DOHH2 (cell line): Measurements from ENCODE around the gene HEXA.
"Not testable (repeated sequence)": the region's sequence is repeated elsewhere in the genome, so short reads cannot be mapped to it uniquely, and the experiment has no call there.

Experiments
- H3F3A ChIP-seq: fragments of 200-600 bp; sonication (generic), shearing (Covaris generic); 2 replicates; pipeline ENCODE4 v1.6.0; 2016; ENCODE audit warnings: antibody characterized with exemption, mild to moderate bottlenecking; ENCODE audit not compliant: control insufficient read depth, insufficient read depth
- H3K27ac ChIP-seq: fragments of 200-600 bp; sonication (generic); 2 replicates; pipeline ENCODE4 v1.5.1; 2014; ENCODE audit warnings: low read depth, mild to moderate bottlenecking, low read length, moderate library complexity
- H3K27me3 ChIP-seq: fragments of 200-600 bp; sonication (generic); 2 replicates; pipeline ENCODE4 v1.6.1; 2014; ENCODE audit warnings: mild to moderate bottlenecking, low read length, mixed read lengths; ENCODE audit not compliant: control insufficient read depth
- H3K36me3 ChIP-seq: fragments of 200-600 bp; sonication (generic); 2 replicates; pipeline ENCODE4 v1.6.1; 2014; ENCODE audit warnings: mild to moderate bottlenecking, low read length, moderate library complexity, mixed read lengths; ENCODE audit not compliant: control insufficient read depth
- H3K4me1 ChIP-seq: fragments of 200-600 bp; sonication (generic); 2 replicates; pipeline ENCODE4 v1.6.1; 2014; ENCODE audit warnings: mild to moderate bottlenecking, low read length, mixed read lengths; ENCODE audit not compliant: control insufficient read depth
- H3K4me2 ChIP-seq: fragments of 200-600 bp; sonication (generic); 2 replicates; pipeline ENCODE4 v1.6.0; 2014; ENCODE audit warnings: mild to moderate bottlenecking, low read length, moderate library complexity
- H3K4me3 ChIP-seq: fragments of 200-600 bp; sonication (generic); 2 replicates; pipeline ENCODE4 v1.5.1; 2014; ENCODE audit warnings: mild to moderate bottlenecking, low read length, mixed read lengths
- H3K79me2 ChIP-seq: fragments of 200-600 bp; sonication (generic); 2 replicates; pipeline ENCODE4 v1.6.1; 2014; ENCODE audit warnings: mild to moderate bottlenecking, low read length, mixed read lengths; ENCODE audit not compliant: control insufficient read depth
- H3K9me2 ChIP-seq: fragments of 200-600 bp; sonication (generic); replicated peaks from 2 replicates; pipeline ENCODE4 v1.6.1; 2014; ENCODE audit warnings: mild to moderate bottlenecking, low read length, mixed read lengths; ENCODE audit not compliant: control insufficient read depth
- H3K9me3 ChIP-seq: fragments of 200-600 bp; sonication (generic); 2 replicates; pipeline ENCODE4 v1.6.1; 2014; ENCODE audit warnings: antibody characterized with exemption, low read length, mixed read lengths; ENCODE audit not compliant: control insufficient read depth, insufficient read depth
- H4K20me1 ChIP-seq: fragments of 200-600 bp; sonication (generic); 2 replicates; pipeline ENCODE4 v1.6.0; 2014; ENCODE audit warnings: low read depth, mild to moderate bottlenecking, antibody characterized with exemption, low read length, moderate library complexity; ENCODE audit not compliant: control insufficient read depth, insufficient read depth
- EZH2phosphoT487 ChIP-seq: fragments of 200-600 bp; sonication (generic); IDR thresholded peaks from 2 replicates; pipeline ENCODE4 v1.6.1; 2017; ENCODE audit warnings: borderline replicate concordance, mild to moderate bottlenecking, antibody characterized with exemption, low read length, moderate library complexity, mixed read lengths
- TF ChIP-seq, protein P1 (sequence below): fragments of 200-600 bp; sonication (generic); IDR thresholded peaks from one replicate; pipeline ENCODE4 v1.5.1; 2014; ENCODE audit warnings: antibody characterized with exemption, mild to moderate bottlenecking, low read depth, low read length; ENCODE audit not compliant: poor library complexity, severe bottlenecking

HEXA gene

DNA sequence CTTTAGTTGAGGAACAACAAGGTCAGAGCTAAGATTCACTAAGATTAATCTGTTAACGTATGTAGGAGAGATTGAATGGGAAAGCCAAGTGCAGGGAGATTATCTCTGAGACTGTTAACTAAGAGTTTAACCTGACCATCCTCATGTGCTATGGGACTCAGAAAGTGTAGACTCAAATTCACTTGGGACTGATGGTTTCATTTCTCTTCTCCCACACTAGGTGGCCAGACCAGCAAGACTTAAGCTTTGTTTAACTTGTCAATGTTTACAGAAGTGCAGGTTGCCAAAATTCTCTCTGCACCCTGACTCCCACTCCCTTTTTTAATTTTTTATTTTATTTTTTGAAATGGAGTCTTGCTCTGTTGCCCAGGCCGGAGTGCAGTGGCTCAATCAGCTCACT is 6.3 kb upstream of the HEXA start:
- Histone ChIP-seq H3K79me2 (no peaks in the 10 kb centered on the region), H4K20me1 (no peaks in the 10 kb centered on the region), H3K9me2 (no peaks in the 10 kb centered on the region), H3K4me3 (no peak overlapping the region), H3K27me3 (peaks cover 7% of the 10 kb centered on the region; the same call in 1 of the 2 replicates), H3K27ac (no peak overlapping the region), H3K4me2 (no peak overlapping the region), H3K9me3 (no peaks in the 10 kb centered on the region), H3K36me3 (no peaks in the 10 kb centered on the region), H3F3A (0 out of 2 replicates have a peak, but pooled peaks cover 5% of the 10 kb centered on the region), H3K4me1 (no peaks in the 10 kb centered on the region; the same call in 1 of the 2 replicates)
- TF ChIP-seq, protein P1, sequence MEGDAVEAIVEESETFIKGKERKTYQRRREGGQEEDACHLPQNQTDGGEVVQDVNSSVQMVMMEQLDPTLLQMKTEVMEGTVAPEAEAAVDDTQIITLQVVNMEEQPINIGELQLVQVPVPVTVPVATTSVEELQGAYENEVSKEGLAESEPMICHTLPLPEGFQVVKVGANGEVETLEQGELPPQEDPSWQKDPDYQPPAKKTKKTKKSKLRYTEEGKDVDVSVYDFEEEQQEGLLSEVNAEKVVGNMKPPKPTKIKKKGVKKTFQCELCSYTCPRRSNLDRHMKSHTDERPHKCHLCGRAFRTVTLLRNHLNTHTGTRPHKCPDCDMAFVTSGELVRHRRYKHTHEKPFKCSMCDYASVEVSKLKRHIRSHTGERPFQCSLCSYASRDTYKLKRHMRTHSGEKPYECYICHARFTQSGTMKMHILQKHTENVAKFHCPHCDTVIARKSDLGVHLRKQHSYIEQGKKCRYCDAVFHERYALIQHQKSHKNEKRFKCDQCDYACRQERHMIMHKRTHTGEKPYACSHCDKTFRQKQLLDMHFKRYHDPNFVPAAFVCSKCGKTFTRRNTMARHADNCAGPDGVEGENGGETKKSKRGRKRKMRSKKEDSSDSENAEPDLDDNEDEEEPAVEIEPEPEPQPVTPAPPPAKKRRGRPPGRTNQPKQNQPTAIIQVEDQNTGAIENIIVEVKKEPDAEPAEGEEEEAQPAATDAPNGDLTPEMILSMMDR: no peak
- no peak for TF ChIP-seq EZH2phosphoT487

GRCh38 chr15:72380743-72381142 is 4.9 kb upstream of the HEXA start:
- Histone ChIP-seq H3K9me3 (no peaks in the 10 kb centered on the region), H3K36me3 (no peaks in the 10 kb centered on the region), H3K9me2 (no peaks in the 10 kb centered on the region), H3K4me3 (no peak overlapping the region), H4K20me1 (no peaks in the 10 kb centered on the region), H3F3A (peaks cover 5% of the 10 kb centered on the region; the same call in 1 of the 2 replicates), H3K79me2 (peaks cover under 1% of the 10 kb centered on the region), H3K4me2 (no peak overlapping the region), H3K4me1 (peaks cover 5% of the 10 kb centered on the region), H3K27ac (no peak overlapping the region), H3K27me3 (peaks cover 7% of the 10 kb centered on the region; the same call in 1 of the 2 replicates)
- TF ChIP-seq, protein P1: no peak
- TF ChIP-seq EZH2phosphoT487: no peak

- Histone ChIP-seq H3K79me2 (peaks cover 8% of the 10 kb centered on the region), H3K36me3 (no peaks in the 10 kb centered on the region), H3F3A (peaks cover 5% of the 10 kb centered on the region; the same call in 1 of the 2 replicates), H3K9me2 (no peaks in the 10 kb centered on the region), H3K9me3 (no peaks in the 10 kb centered on the region), H3K4me3 (no peak overlapping the region), H3K27me3 (peaks cover 7% of the 10 kb centered on the region; the same call in 1 of the 2 replicates), H4K20me1 (no peaks in the 10 kb centered on the region), H3K4me1 (peaks cover 8% of the 10 kb centered on the region), H3K4me2 (no peak overlapping the region), H3K27ac (no peak overlapping the region)
- no peak for TF ChIP-seq EZH2phosphoT487
- TF ChIP-seq, protein P1: no peak
Measured at GRCh38 chr15:72379856-72380430, 4.1 kb upstream of the HEXA start.

- H4K20me1 ChIP-seq, H3F3A ChIP-seq, H3K4me3 ChIP-seq, H3K36me3 ChIP-seq, H3K27me3 ChIP-seq, H3K27ac ChIP-seq, H3K4me2 ChIP-seq, H3K9me2 ChIP-seq, H3K9me3 ChIP-seq: not testable (repeated sequence)
- peaks cover 17% of the 10 kb centered on the region for H3K79me2 ChIP-seq
- peaks cover 14% of the 10 kb centered on the region for H3K4me1 ChIP-seq
Measured at GRCh38 chr15:72379106-72379505, 3.3 kb upstream of the HEXA start.
